Stimulated activated CD4-positive, alpha-beta T cell treated with anti-CD3 and anti-CD28 coated beads, Interleukin-1b, Interleukin-23, amount 100 ng/mL, for 24 hours (primary cell): ENCODE measurements around the gene ODAD2.

ENCODE experiments used
- DNase-seq, 4 experiments: peaks; one replicate each; pipeline ENCODE4 v3.0.0-alpha.2; 2020; ENCODE audit warnings: low read depth in 4 of 4, low spot score in 1 of 4

The ODAD2 gene

GRCh38 chr10:27770181-27770580, 228.7 kb downstream of the ODAD2 start:
- DNase-seq = no peak
